Epithelial cell of proximal tubule (primary cell): Measurements from ENCODE around the gene RTL10. TPM values are rescaled to one million over a fixed set of nuclear protein-coding genes. Genes with fewer than 3 reads are reported as not detected.

Source experiments
- DNase-seq: peaks from one replicate; pipeline ENCODE4 v3.0.0-alpha.2; 2011; ENCODE audit warnings: low read depth
- H3K4me3 ChIP-seq: 2 replicates; pipeline ENCODE4 v1.5.1; 2011; ENCODE audit warnings: low read depth, mild to moderate bottlenecking, low read length
- CTCF ChIP-seq: conservative IDR thresholded peaks from 2 replicates; pipeline ENCODE4 v1.5.1; 2012; ENCODE audit warnings: low read depth, mild to moderate bottlenecking, low read length
- total RNA-seq: library from RNA; depleted of rRNA; stranded (reverse); fragments of >200 nt; gene quantifications from 2 replicates; pipeline ENCODE4 v1.2.3, GENCODE V29; 2015

RTL10 gene
- total RNA-seq, 1 donor from 2014 or later = 15.9 TPM

DNA sequence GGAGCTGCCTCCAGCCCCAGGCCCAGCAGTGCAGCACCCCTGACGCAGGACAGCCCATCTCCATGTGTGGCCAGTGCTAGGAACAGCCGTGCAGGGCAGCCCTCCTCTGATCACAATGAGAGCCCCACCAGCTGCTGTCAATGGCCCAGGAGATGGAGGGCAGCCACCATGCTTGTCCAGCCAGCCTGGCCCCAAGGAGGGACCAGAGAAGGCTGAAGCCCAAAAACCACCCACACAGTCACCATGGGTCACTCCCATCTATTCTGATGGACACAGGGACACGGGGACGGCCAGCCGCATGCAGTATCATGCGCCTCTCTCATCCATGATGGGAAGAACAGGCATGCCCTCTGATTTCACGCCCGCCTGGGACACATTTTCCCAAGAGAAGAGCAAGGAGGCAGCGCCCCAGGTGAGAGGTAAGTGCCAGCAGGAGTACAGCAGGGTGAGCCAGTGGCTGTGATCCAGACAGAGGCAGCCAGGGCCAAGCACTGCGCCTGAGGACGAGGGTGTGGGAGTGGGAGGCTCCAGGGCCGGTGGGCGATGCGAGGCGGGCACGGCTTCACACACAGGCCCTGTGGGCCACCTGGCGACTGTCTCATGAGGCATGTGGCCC, 33.6 kb upstream of the RTL10 start:
- no peak for DNase-seq
- no peak overlapping the region for H3K4me3 ChIP-seq
- no peak for TF ChIP-seq CTCF

GRCh38 chr22:19887256-19887985, 32.7 kb upstream of the RTL10 start:
- no peak for DNase-seq
- no peak for TF ChIP-seq CTCF

DNA sequence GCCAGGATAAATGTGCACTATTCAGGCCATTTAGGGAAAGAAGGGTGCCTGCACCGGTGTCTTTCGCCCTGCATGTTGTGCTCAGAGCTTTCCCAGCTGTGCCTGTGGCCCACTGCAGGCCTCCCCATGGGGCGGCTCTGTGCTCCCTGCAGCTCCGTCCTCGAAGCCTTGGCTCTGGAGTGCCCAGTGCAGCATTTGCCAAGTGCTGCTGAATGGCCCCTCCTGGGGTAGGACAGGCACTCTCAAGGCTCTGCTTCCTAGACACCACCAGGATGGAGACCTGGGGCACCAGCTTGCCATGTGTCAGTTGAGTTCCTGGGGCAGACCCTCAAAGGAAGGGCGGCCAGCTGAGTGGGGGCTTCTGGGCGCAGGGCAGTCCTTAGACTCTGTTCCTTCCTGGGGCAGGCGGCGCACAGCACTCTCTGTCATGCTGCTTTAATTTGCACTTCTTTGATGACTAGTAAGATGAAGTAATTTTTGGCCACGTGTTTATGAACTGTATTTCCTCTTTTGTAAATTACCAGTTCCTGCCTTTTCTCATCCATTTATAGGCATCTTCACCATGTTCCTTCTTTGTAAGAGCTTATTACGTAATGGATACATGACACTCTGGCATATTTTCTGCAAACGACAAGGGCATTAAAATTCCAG, 32.1 kb upstream of the RTL10 start:
- DNase-seq = no peak
- TF ChIP-seq CTCF = no peak
- no peak overlapping the region for H3K4me3 ChIP-seq

More at GRCh38 chr22:19887256-19887985, 32.7 kb upstream of the RTL10 start:
- H3K4me3 ChIP-seq = no peak overlapping the region

DNA sequence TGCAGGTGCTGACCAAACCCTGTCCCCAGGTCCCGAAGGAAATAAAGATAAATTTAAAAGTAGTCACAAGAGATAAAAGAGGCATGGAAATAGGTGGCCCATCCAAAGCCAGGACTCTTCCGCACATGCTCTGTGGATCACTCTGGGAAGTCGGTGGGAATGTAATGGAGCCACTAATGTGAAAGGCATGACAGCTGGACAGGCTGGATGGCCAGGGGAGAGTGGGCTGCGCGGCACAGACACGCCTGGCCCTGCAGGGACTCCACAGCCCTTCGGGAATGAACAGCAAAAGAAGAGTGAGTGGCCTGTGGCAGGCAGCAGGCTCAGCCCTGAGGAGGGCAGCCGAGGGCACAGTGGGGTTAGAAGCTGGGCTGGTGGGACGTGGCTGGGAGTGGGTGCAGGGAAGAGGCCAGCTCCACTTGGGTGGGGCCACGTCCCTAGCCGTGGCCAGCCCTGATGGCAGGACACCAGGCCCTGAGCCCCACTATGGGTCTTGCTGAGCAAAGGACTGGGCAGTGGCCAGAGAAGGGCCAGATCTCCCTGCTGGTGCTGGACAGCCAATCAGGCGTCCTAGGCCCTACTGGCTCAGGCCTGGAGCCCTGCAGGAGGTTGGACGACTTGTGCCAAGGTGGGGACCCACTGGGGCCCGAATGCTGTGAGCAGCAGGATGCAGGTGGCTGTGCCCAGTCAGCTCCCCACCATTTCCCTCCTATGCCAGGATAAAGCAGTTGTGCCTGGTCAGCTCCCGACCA, 31.3 kb upstream of the RTL10 start:
- H3K4me3 ChIP-seq = no peak overlapping the region
- TF ChIP-seq CTCF = no peak
- DNase-seq = no peak

DNA sequence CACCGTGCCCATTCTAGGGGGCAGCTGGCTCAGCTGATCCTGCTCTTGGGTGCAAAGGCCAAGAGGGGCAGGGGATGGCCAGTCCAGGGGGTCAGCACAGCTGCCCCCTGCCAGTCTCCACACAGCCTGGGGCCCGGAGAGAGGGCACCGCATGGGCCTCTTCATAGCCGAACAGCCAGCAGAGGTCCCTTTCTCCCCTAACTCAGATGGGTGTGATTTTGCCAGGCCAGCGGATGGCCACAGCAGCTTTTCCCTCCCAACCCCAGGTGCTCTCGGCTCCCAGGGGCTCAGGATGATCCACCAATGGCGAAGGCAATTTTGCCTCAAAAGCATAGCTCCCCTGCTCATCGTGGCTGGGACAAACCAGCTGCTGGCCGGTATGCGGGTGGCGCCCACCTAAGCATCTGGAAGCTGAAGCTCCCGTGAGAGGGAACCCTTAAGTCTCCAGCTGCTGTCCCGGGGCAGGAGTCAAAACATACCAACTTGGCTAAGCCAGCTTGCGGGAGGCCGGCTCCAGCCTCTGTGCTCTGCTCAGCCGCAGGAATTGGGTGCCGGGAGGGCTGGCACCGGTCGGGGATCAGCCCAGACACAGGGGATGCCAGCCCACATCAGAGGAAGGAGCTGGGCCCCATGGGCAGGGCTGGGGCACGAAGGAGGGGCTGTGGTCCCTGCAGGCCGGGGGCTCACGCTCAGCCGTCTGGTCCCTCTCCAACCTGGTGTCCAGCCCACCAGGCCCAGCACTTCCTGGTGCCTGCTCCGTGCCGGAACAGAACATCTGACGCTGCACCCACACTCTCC, 30.5 kb upstream of the RTL10 start:
- DNase-seq = no peak
- no peak overlapping the region for H3K4me3 ChIP-seq
- TF ChIP-seq CTCF = no peak
